ENCODE measurements around the gene PKDCC. TPM values are rescaled to one million over a fixed set of nuclear protein-coding genes. Genes with fewer than 3 reads are reported as not detected.

Gene PKDCC
- total and polyA plus RNA-seq, 2 of the 8 experiments (the other 6 are each of a cell fraction or from before 2014, with no cell fraction given), result 49.9 to 80.1 TPM

DNA sequence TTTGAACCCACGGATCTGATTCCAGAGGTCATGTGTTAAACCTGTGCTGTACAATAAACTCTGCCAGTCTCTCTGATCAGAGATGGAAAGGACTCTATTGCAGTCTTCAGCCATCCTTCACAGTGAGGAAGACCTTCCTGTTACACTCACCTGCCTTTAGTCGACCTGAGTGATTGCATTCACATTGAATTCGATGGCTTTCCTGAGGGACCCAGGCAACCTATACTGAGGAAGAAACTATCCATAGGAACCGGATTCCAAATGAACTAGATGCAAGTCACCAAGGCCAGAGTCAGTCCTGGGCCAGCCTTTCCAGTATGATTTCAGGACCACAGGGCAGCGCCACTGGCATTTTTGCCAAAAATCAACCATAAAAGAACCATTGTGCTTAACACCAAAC is 56.8 kb downstream of the PKDCC start:
- Histone ChIP-seq H3K79me1 (ENCODE audit: low read depth, low read length) (no peaks in the 10 kb centered on the region), H3K27ac (ENCODE audit: low read depth, low read length) (no peak overlapping the region), H2BK15ac (ENCODE audit: low read length) (no peak overlapping the region), H3K23me2 (ENCODE audit: low read depth, low read length) (peaks cover 2% of the 10 kb centered on the region; the same call in 1 of the 2 replicates), H4K5ac (ENCODE audit: insufficient read length, low read depth, low read length) (no peak overlapping the region), H2AFZ (ENCODE audit: low read length) (no peak overlapping the region), H3K27me3 (replicated peaks in 1 of 4; ENCODE audit: control insufficient read depth in 3 of 4, extremely low read depth in 1 of 4, insufficient read depth in 3 of 4, low read length in 3 of 4) (peaks cover 0 to 5% (median 0%) of the 10 kb centered on the region in 4 experiments; a peak in 3 of 7 replicates), H3K9ac (replicated peaks in 1 of 4; ENCODE audit: extremely low read depth in 1 of 4, low read depth in 3 of 4, low read length in 3 of 4) (no peak overlapping the region), H3K14ac (ENCODE audit: insufficient read length) (no peak overlapping the region), H3K56ac (replicated peaks; ENCODE audit: insufficient read length, low read depth, low read length) (no peak overlapping the region), H2BK120ac (replicated peaks; ENCODE audit: low read depth, low read length) (no peak overlapping the region), H4K8ac (ENCODE audit: extremely low read depth, insufficient read depth, low read length) (no peak overlapping the region), H4K20me1 (replicated peaks in 1 of 2; ENCODE audit: control insufficient read depth in 1 of 2, insufficient read depth in 2 of 2, low read length in 2 of 2) (no peaks in the 10 kb centered on the region), H2AK5ac (ENCODE audit: low read depth, low read length) (no peak overlapping the region), H3K79me2 (ENCODE audit: control insufficient read depth in 1 of 2, insufficient read depth in 2 of 2, low read length in 2 of 2) (no peaks in the 10 kb centered on the region), H3K36me3 (ENCODE audit: control insufficient read depth in 2 of 4, insufficient read depth in 4 of 4, low read length in 3 of 4) (no peaks in the 10 kb centered on the region), H4K91ac (replicated peaks; ENCODE audit: insufficient read length, low read length) (no peak overlapping the region), H2BK12ac (ENCODE audit: low read depth, low read length) (no peak overlapping the region; the same call in 1 of the 2 replicates), H3K23ac (ENCODE audit: insufficient read length) (no peak overlapping the region), H3K9me3 (ENCODE audit: insufficient read depth in 2 of 2, low read depth in 1 of 2, low read length in 1 of 2) (peaks cover 2 to 7% of the 10 kb centered on the region in 2 experiments), H3K4me2 (ENCODE audit: insufficient read depth in 1 of 2, low read depth in 2 of 2, low read length in 2 of 2) (no peak overlapping the region), H2BK20ac (ENCODE audit: low read length) (no peak overlapping the region), H3K4me3 (ENCODE audit: extremely low read depth in 1 of 4, insufficient read depth in 2 of 4, low read depth in 3 of 4, low read length in 4 of 4) (no peak overlapping the region), H2BK5ac (ENCODE audit: low read depth, low read length) (no peak overlapping the region), H3K18ac (ENCODE audit: extremely low read depth, low read length) (no peak overlapping the region), H3K4ac (replicated peaks; ENCODE audit: insufficient read length, low read depth, low read length) (no peak overlapping the region), H3K4me1 (replicated peaks in 1 of 4; ENCODE audit: control insufficient read depth in 3 of 4, insufficient read depth in 4 of 4, low read length in 3 of 4) (peaks cover 8 to 18% (median 13%) of the 10 kb centered on the region in 4 experiments)
- no peak for FAIRE-seq
- no peak for DNase-seq (ENCODE audit: low read depth in 1 of 2, low spot score in 2 of 2)
- 83% methylated on average over 5 of the region's 5 CpGs; no CpG with 5 or more reads in 1 of the 2 experiments for WGBS, 2 experiments (ENCODE audit: extremely low coverage in 1 of 2, insufficient coverage in 1 of 2, insufficient read length in 1 of 2, insufficient replicate concordance in 2 of 2, low coverage in 1 of 2, low lambda C conversion rate in 2 of 2, missing lambda C conversion rate in 1 of 2)
- ChIA-PET POLR2A (ENCODE audit: partially characterized antibody) (interaction anchor here (1.5 kb wide), 1 partner anchor 9 kb away, joined by 4 read pairs; no protein-coding TSS in a partner anchor), CTCF (ENCODE audit: partially characterized antibody) (interaction anchor here (1.1 kb wide), 1 partner anchor 10 kb away, joined by 4 read pairs; no protein-coding TSS in a partner anchor)
- no peak for TF ChIP-seq POLR2AphosphoS5 (IDR thresholded peaks at IDR 0.05; ENCODE audit: low read depth, low read length)
- TF ChIP-seq JUND (IDR thresholded peaks at IDR 0.05; ENCODE audit: low read length), result no peak
- TF ChIP-seq NRF1 (IDR thresholded peaks at IDR 0.05; ENCODE audit: low read depth, low read length), result no peak
- no peak for TF ChIP-seq EZH2 (IDR thresholded peaks at IDR 0.05; ENCODE audit: low read depth, low read length, severe bottlenecking)
- no peak for TF ChIP-seq SRF (IDR thresholded peaks at IDR 0.05; ENCODE audit: low read depth, low read length)
- TF ChIP-seq TCF12 (IDR thresholded peaks at IDR 0.05; ENCODE audit: low read depth, low read length), result no peak
- no peak for TF ChIP-seq HDAC2 (IDR thresholded peaks at IDR 0.05; ENCODE audit: borderline replicate concordance in 1 of 2, low read depth in 2 of 2, low read length in 2 of 2)
- TF ChIP-seq, protein P1, sequence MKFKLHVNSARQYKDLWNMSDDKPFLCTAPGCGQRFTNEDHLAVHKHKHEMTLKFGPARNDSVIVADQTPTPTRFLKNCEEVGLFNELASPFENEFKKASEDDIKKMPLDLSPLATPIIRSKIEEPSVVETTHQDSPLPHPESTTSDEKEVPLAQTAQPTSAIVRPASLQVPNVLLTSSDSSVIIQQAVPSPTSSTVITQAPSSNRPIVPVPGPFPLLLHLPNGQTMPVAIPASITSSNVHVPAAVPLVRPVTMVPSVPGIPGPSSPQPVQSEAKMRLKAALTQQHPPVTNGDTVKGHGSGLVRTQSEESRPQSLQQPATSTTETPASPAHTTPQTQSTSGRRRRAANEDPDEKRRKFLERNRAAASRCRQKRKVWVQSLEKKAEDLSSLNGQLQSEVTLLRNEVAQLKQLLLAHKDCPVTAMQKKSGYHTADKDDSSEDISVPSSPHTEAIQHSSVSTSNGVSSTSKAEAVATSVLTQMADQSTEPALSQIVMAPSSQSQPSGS (IDR thresholded peaks at IDR 0.05; ENCODE audit: low read length), result no peak
- no peak for TF ChIP-seq RFX5 (IDR thresholded peaks at IDR 0.05; ENCODE audit: borderline replicate concordance, low read depth, low read length)
- TF ChIP-seq BCL11A (IDR thresholded peaks at IDR 0.05; ENCODE audit: low read depth in 2 of 2, low read length in 2 of 2), result no peak
- TF ChIP-seq MAFK (IDR thresholded peaks at IDR 0.05; ENCODE audit: low read depth, low read length), result no peak
- TF ChIP-seq EP300 (IDR thresholded peaks at IDR 0.05; ENCODE audit: borderline replicate concordance in 1 of 2, low read depth in 2 of 2, low read length in 2 of 2), result no peak
